Fibroblast of mammary gland (primary cell): ENCODE measurements around the gene SALL4.
A peak's percentile ranks its signal among the peaks of the same experiment; 100 is the strongest.
"Not testable (repeated sequence)": the region's sequence is repeated elsewhere in the genome, so short reads cannot be mapped to it uniquely, and the experiment has no call there.

Experiments used
- DNase-seq: peaks from one replicate; pipeline ENCODE4 v3.0.0-alpha.2; 2010; ENCODE audit warnings: low read depth
- H3K4me3 ChIP-seq: 2 replicates; pipeline ENCODE4 v1.5.1; 2011; ENCODE audit warnings: low read depth, mild to moderate bottlenecking, low read length, moderate library complexity; ENCODE audit not compliant: control insufficient read depth
- CTCF ChIP-seq: conservative IDR thresholded peaks from 2 replicates; pipeline ENCODE4 v1.5.1; 2011; ENCODE audit warnings: low read depth, low read length, inconsistent platforms; ENCODE audit not compliant: control insufficient read depth, insufficient read depth

The SALL4 gene

GRCh38 chr20:51750037-51750769, 52.1 kb downstream of the SALL4 start:
- no peak overlapping the region for H3K4me3 ChIP-seq
- TF ChIP-seq CTCF: no peak
- peak; percentile 99 for DNase-seq

- TF ChIP-seq CTCF: no peak
- no peak overlapping the region for H3K4me3 ChIP-seq
- DNase-seq: peak; percentile 79
Observed at GRCh38 chr20:51749674-51750036, 52.7 kb downstream of the SALL4 start.

- no peak for TF ChIP-seq CTCF
- no peak overlapping the region for H3K4me3 ChIP-seq
- no peak for DNase-seq
Observed at GRCh38 chr20:51747182-51747911, 55.0 kb downstream of the SALL4 start.

GRCh38 chr20:51745804-51746203, 56.5 kb downstream of the SALL4 start:
- no peak for DNase-seq
- H3K4me3 ChIP-seq: no peak overlapping the region

GRCh38 chr20:51740838-51741237, 61.5 kb downstream of the SALL4 start:
- no peak for DNase-seq
- no peak for TF ChIP-seq CTCF
- H3K4me3 ChIP-seq: no peak overlapping the region

More at GRCh38 chr20:51745804-51746203, 56.5 kb downstream of the SALL4 start:
- no peak for TF ChIP-seq CTCF

- DNase-seq, H3K4me3 ChIP-seq: not testable (repeated sequence)
Observed at GRCh38 chr20:51740308-51740707, 62.0 kb downstream of the SALL4 start.

- no peak overlapping the region for H3K4me3 ChIP-seq
- no peak for DNase-seq
- TF ChIP-seq CTCF: no peak
Observed at GRCh38 chr20:51739722-51740249, 62.5 kb downstream of the SALL4 start.
